HCT116 (cell line): ENCODE results near the gene TRIM67. TPM values are rescaled to one million over a fixed set of nuclear protein-coding genes. Genes with fewer than 3 reads are reported as not detected.

Source experiments
- ATAC-seq: fragments of 200-7000 bp; cut with Tn5 transposase; 2 replicates; pipeline ENCODE4 v1.9.1; 2020; ENCODE audit warnings: mild to moderate bottlenecking, moderate library complexity
- BruUV-seq: library from RNA; stranded (reverse); fragments of 400-500 nt; replicated peaks from 2 replicates; lab custom pipeline; 2021; lab: Mats Ljungman, UMichigan
- CTCF ChIA-PET: fragments of 300-600 bp; sonication (Branson Sonifier 250); formaldehyde crosslinking; loops from one replicate; lab custom pipeline; 2021; ENCODE audit warnings: antibody characterized with exemption; lab: Charles Lee
- POLR2A ChIA-PET: fragments of 300-600, 350-600 bp; sonication (Branson Sonifier 250); formaldehyde crosslinking; loops from one replicate; lab custom pipeline; 2021; ENCODE audit warnings: antibody characterized with exemption; lab: Charles Lee
- RAD21 ChIA-PET, 2 experiments: fragments of 300-600 bp; sonication (Branson Sonifier 250); formaldehyde crosslinking; loops; one replicate each; lab custom pipeline; 2023; ENCODE audit warnings: low total read pairs in 2 of 2; ENCODE audit not compliant: uncharacterized antibody in 2 of 2, unreplicated experiment in 2 of 2, low non-redundant PET in 1 of 2; lab: Charles Lee
- DNase-seq: peaks from one replicate; pipeline ENCODE4 v3.0.0-alpha.2; 2010; ENCODE audit warnings: low read depth, low spot score
- H2AFZ ChIP-seq: fragments of 200-600 bp; shearing (Covaris generic), sonication (generic); 2 replicates; pipeline ENCODE4 v1.6.1; 2017; ENCODE audit warnings: low read depth, mixed run types, mixed read lengths, antibody characterized with exemption, low read length; ENCODE audit not compliant: poor library complexity, severe bottlenecking
- H3K27ac ChIP-seq: 2 replicates; pipeline ENCODE4 v1.5.1; 2012; ENCODE audit warnings: low read depth, low read length
- H3K27me3 ChIP-seq: fragments of 200-600 bp; sonication (generic); 2 replicates; pipeline ENCODE4 v1.6.1; 2016; ENCODE audit warnings: mixed run types, low read length, mixed read lengths; ENCODE audit not compliant: insufficient read depth
- H3K36me3 ChIP-seq, 2 experiments: fragments of 200-500 bp in 1 of 2; fragments of 200-600 bp in 1 of 2; sonication (Bioruptor generic) in 1 of 2; sonication (generic) in 1 of 2; 2 replicates each; pipeline versions ENCODE4 v1.5.1 to v1.6.1; 2014 to 2016; ENCODE audit warnings: low read length in 2 of 2, inconsistent platforms in 1 of 2, mixed read lengths in 1 of 2, mixed run types in 1 of 2; ENCODE audit not compliant: insufficient read depth in 2 of 2, control insufficient read depth in 1 of 2
- H3K4me1 ChIP-seq, 2 experiments: fragments of 200-600 bp in 1 of 2; sonication (generic) in 1 of 2; 2 replicates each; pipeline versions ENCODE4 v1.5.1 to v1.6.1; 2012 to 2017; ENCODE audit warnings: low read length in 2 of 2, inconsistent platforms in 1 of 2, mild to moderate bottlenecking in 1 of 2, mixed read lengths in 1 of 2, mixed run types in 1 of 2, moderate library complexity in 1 of 2; ENCODE audit not compliant: insufficient read depth in 2 of 2, control insufficient read depth in 1 of 2
- H3K4me2 ChIP-seq: fragments of 200-600 bp; sonication (generic); 2 replicates; pipeline ENCODE4 v1.6.1; 2017; ENCODE audit warnings: mixed run types, low read length, mixed read lengths
- H3K4me3 ChIP-seq, 2 experiments: fragments of 200-600 bp in 1 of 2; sonication (generic) in 1 of 2; replicated peaks in 1 of 2; 2 replicates each; pipeline ENCODE4 v1.5.1; 2011 to 2016; ENCODE audit warnings: low read length in 2 of 2, control low read depth in 1 of 2, low read depth in 1 of 2, mild to moderate bottlenecking in 1 of 2, mixed read lengths in 1 of 2, mixed run types in 1 of 2
- H3K79me2 ChIP-seq: fragments of 200-600 bp; sonication (generic); 2 replicates; pipeline ENCODE4 v1.6.1; 2017; ENCODE audit warnings: mild to moderate bottlenecking, mixed run types, low read length, moderate library complexity, mixed read lengths; ENCODE audit not compliant: insufficient read depth
- H3K9ac ChIP-seq: fragments of 200-600 bp; sonication (generic); 2 replicates; pipeline ENCODE4 v1.6.1; 2016; ENCODE audit warnings: low read length, mixed read lengths
- H3K9me2 ChIP-seq: fragments of 200-600 bp; sonication (generic), shearing (Covaris generic); 2 replicates; pipeline ENCODE4 v1.6.1; 2017; ENCODE audit warnings: mixed run types, mild to moderate bottlenecking, moderate library complexity; ENCODE audit not compliant: insufficient read depth
- H3K9me3 ChIP-seq, 2 experiments: fragments of 200-500 bp in 1 of 2; fragments of 200-600 bp in 1 of 2; sonication (Bioruptor generic) in 1 of 2; sonication (generic) in 1 of 2; 2 replicates each; pipeline ENCODE4 v1.6.1; 2014 to 2017; ENCODE audit warnings: low read length in 2 of 2, mixed read lengths in 2 of 2, inconsistent platforms in 1 of 2, low read depth in 1 of 2, mild to moderate bottlenecking in 1 of 2, mixed run types in 1 of 2, moderate library complexity in 1 of 2; ENCODE audit not compliant: control insufficient read depth in 1 of 2, insufficient read depth in 1 of 2
- H4K20me1 ChIP-seq: fragments of 200-600 bp; sonication (generic), shearing (Covaris generic); 2 replicates; pipeline ENCODE4 v1.6.1; 2017; ENCODE audit warnings: mixed run types, mild to moderate bottlenecking, moderate library complexity; ENCODE audit not compliant: insufficient read depth
- ELF1 ChIP-seq: IDR thresholded peaks from 2 replicates; pipeline ENCODE4 v1.6.1; 2012; ENCODE audit warnings: low read depth, borderline replicate concordance
- EZH2 ChIP-seq: fragments of 200-600 bp; sonication (generic); IDR thresholded peaks from 2 replicates; pipeline ENCODE4 v1.6.1; 2017; ENCODE audit warnings: antibody characterized with exemption, mixed run types
- POLR2AphosphoS5 ChIP-seq: IDR thresholded peaks from 2 replicates; pipeline ENCODE4 v1.6.1; 2011; ENCODE audit warnings: mild to moderate bottlenecking, low read depth, low read length, moderate library complexity
- RAD21 ChIP-seq: IDR thresholded peaks from 2 replicates; pipeline ENCODE4 v1.6.1; 2012; ENCODE audit warnings: low read depth, mild to moderate bottlenecking
- SP1 ChIP-seq: IDR thresholded peaks from 2 replicates; pipeline ENCODE4 v1.6.1; 2012; ENCODE audit warnings: low read depth
- SRF ChIP-seq: IDR thresholded peaks from 2 replicates; pipeline ENCODE4 v1.6.1; 2012; ENCODE audit warnings: low read depth
- intact Hi-C: fragments of 100-400 bp; cut with micrococcal nuclease; formaldehyde crosslinking; loops from 2 replicates; pipeline ENCODE4 v1.10.0; 2022
- total RNA-seq: library from RNA; stranded (reverse); gene quantifications from one replicate; pipeline ENCODE4 v1.2.1, GENCODE V29; 2021; ENCODE audit not compliant: unreplicated experiment
- TF ChIP-seq, protein P1 (sequence below): IDR thresholded peaks from 2 replicates; pipeline ENCODE4 v1.6.1; 2012; ENCODE audit warnings: low read depth

TRIM67 gene
- total RNA-seq, 1 experiment from 2014 or later: 0.02 TPM

DNA sequence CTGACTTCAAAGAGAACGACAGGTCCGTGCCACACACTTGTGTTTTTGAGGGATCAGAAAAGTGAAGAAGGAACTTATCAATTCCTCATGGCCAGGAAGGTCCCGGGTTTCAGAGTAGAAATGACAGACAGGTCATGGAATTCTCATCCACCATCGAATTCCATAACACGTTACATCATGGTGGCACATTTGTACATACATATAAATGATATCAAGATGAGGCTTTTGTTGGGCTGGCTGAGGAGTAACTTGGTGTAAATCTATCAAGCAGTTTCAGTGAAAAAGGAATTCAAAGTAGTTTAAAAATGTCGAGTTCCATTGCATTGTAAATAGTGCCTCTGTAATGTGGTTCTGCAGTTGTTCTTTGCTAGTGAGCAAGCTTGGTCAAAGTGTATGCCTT lies 56.2 kb downstream of the TRIM67 start:
- RAD21 ChIA-PET: no interaction called here
- ATAC-seq: no peak
- Histone ChIP-seq H3K27me3 (no peaks in the 10 kb centered on the region), H3K4me1 (peaks cover 32% of the 10 kb centered on the region in 2 experiments; a peak in 3 of 4 replicates)
- TF ChIP-seq RAD21 (no peak), POLR2AphosphoS5 (no peak), SP1 (no peak), SRF (no peak), ELF1 (no peak), EZH2 (no peak)
- TF ChIP-seq, protein P1, sequence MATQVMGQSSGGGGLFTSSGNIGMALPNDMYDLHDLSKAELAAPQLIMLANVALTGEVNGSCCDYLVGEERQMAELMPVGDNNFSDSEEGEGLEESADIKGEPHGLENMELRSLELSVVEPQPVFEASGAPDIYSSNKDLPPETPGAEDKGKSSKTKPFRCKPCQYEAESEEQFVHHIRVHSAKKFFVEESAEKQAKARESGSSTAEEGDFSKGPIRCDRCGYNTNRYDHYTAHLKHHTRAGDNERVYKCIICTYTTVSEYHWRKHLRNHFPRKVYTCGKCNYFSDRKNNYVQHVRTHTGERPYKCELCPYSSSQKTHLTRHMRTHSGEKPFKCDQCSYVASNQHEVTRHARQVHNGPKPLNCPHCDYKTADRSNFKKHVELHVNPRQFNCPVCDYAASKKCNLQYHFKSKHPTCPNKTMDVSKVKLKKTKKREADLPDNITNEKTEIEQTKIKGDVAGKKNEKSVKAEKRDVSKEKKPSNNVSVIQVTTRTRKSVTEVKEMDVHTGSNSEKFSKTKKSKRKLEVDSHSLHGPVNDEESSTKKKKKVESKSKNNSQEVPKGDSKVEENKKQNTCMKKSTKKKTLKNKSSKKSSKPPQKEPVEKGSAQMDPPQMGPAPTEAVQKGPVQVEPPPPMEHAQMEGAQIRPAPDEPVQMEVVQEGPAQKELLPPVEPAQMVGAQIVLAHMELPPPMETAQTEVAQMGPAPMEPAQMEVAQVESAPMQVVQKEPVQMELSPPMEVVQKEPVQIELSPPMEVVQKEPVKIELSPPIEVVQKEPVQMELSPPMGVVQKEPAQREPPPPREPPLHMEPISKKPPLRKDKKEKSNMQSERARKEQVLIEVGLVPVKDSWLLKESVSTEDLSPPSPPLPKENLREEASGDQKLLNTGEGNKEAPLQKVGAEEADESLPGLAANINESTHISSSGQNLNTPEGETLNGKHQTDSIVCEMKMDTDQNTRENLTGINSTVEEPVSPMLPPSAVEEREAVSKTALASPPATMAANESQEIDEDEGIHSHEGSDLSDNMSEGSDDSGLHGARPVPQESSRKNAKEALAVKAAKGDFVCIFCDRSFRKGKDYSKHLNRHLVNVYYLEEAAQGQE: no peak
- TF ChIP-seq, all 23 proteins: peak for 0
- no peak for DNase-seq
- intact Hi-C loops: no loop called here
- Histone ChIP-seq H3K9ac (no peak overlapping the region), H2AFZ (no peak overlapping the region), H3K36me3 (no peaks in the 10 kb centered on the region), H3K9me2 (no peaks in the 10 kb centered on the region), H3K79me2 (no peaks in the 10 kb centered on the region), H3K27ac (no peak overlapping the region), H3K4me2 (no peak overlapping the region), H4K20me1 (no peaks in the 10 kb centered on the region), H3K4me3 (no peak overlapping the region), H3K9me3 (no peaks in the 10 kb centered on the region)
- BruUV-seq: no TSS peak
- POLR2A ChIA-PET: no interaction called here
- CTCF ChIA-PET: no interaction called here
